CD4-positive, alpha-beta T cell treated with Interferon gamma for 1 hour (primary cell): Measurements from ENCODE around the gene UST.
"Not testable (repeated sequence)": the region's sequence is repeated elsewhere in the genome, so short reads cannot be mapped to it uniquely, and the experiment has no call there.

Source experiments
- DNase-seq: peaks from one replicate; pipeline ENCODE4 v3.0.0-alpha.2; 2020

The UST gene

DNA sequence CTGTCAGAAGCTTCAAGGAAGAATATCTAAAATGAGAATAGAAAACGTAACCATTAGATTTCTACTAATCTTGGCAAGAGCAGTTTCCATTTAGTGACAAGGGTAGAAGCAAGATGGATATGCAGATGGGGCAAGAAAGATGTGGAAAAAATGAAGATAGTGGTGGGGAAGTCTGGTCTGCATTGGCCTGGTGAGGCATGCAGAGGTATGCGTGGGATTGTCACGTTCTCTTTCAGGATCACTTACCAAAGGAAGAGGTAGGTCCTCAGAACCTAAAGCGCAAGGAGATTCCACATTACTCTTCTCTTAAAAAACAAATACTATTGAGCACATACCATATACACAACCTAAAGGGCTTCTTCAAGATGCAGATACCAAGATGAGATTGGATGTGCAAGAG is 238.7 kb downstream of the UST start:
- no peak for DNase-seq

GRCh38 chr6:148986608-148987007 is 239.8 kb downstream of the UST start:
- DNase-seq = no peak

GRCh38 chr6:148987982-148988381 is 241.2 kb downstream of the UST start:
- DNase-seq = no peak

GRCh38 chr6:148989585-148989984 is 242.8 kb downstream of the UST start:
- no peak for DNase-seq

- no peak for DNase-seq
These were observed 243.6 kb downstream of the UST start for GRCh38 chr6:148990403-148990802.

- DNase-seq = no peak
These were observed 250.0 kb downstream of the UST start for GRCh38 chr6:148996815-148997214.

DNA sequence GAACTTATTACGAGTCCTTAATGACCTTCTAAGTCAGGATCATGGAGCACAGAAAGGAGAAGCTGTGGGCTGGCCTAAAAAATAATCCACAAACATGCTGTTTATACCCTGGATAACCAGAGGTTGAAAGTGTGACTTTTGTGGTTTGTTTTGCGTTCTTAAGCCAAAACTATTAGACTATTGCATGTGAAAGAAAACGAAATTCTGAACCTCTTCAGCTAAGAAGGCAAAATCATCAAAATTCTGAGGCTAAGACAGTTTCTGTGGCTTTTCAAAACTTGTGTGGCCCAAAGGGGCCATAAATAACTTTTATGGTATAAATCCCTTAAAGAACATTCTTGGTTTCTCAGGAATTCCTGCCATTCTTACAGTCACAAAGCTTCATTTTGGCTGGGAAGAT is 251.0 kb downstream of the UST start:
- no peak for DNase-seq

DNA sequence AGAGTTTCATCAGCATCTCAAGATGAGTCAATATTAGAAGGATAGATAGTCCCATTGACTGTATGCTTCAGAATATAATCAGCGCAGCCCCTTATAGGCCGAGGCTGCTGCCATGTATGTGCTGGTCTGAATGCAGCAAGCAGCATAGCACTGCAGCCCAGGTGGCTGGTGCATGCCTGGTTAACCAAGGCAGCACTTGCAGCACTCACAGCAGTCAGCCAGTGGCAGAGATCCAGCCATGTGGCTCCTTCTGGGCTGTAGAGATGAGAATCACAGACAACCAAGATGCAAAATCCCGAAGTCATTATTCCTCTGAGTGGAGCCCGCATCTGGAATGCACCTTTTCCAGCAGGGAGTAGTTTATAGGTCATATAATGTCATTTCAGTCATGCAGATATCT is 251.9 kb downstream of the UST start:
- DNase-seq = no peak

DNA sequence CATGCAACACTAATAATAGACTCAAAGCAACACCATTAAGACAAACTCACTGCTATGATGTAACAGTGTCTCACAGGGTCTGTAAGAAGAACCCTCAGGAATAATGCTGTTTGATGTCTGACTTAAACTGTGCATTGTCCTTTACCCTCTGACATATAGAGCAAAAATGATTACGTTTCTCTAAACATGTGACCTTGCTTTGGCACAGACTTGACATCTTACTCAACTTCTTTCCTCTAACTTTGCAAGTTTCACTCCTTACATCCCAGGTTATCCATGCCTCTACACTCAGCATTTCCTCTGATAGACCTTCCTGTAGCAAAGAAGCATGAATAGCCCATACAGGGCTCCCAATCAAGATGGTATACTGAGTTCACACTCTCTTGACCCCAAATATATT is 252.7 kb downstream of the UST start:
- DNase-seq = no peak

- DNase-seq = no peak
These were observed 253.2 kb downstream of the UST start for GRCh38 chr6:148999929-149000468.

- no peak for DNase-seq
These were observed 254.6 kb downstream of the UST start for GRCh38 chr6:149001422-149001821.

- no peak for DNase-seq
These were observed 256.7 kb downstream of the UST start for GRCh38 chr6:149003560-149003959.

- DNase-seq = no peak
These were observed 257.8 kb downstream of the UST start for GRCh38 chr6:149004664-149005063.

GRCh38 chr6:149006236-149006635 is 259.4 kb downstream of the UST start:
- not testable (repeated sequence) for DNase-seq

DNA sequence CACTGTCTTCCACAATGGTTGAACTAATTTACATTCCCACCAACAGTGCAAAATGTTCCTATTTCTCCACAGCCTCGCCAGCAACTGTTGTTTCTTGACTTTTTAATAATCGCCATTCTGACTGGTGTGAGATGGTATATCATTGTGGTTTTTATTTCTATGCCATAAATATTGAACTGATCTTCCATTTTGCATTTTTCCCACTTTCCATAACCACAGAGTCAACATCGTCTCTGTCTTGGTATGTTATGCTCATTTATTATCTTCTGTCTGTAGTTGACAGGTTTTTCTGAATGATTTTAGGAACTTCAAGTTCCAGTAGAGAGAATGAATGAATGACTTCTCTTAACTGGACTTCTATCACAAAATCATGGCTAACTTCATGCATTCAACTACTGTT is 259.8 kb downstream of the UST start:
- DNase-seq = no peak

DNA sequence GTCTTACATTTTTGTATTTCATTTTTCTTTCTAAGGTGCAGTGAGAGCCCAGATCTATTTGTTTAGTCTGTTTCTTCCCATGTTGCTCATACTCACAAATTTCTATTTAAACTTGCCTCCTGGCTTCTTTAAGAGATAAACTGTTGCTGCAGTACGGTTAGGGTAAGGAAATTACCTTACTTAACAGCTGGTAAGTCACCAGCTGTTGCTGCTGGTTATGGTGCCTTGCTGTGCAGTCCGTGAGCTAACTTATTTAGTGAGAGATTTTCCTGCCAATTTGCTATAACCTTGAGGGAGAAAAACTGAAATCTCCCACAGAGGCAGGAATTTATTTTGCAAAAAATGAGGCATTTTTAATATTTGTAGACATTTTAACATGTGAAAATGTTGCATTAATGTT is 261.0 kb downstream of the UST start:
- DNase-seq = no peak

DNA sequence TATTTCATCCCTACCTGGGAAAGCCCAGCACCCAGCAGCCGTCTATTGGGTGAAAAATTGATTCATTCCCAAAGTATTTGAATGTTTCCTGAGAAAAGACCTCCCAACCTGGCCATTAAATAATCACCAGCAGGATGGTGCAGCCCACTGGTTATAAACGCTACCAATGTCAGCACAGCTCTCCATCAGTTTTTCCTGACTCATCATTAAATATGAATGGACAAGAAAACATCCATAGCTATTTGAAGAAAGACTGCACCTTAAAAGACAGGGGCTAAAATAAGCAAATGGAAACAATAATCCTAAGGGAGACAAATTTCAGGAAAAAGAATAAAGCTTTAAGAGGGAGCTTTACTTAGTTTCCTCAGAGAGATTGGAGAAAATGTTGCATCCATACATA is 261.9 kb downstream of the UST start:
- DNase-seq = no peak

GRCh38 chr6:149012040-149012545 is 265.3 kb downstream of the UST start:
- DNase-seq = no peak

- DNase-seq = no peak
These were observed 266.9 kb downstream of the UST start for GRCh38 chr6:149013586-149014344.

- DNase-seq = no peak
These were observed 268.1 kb downstream of the UST start for GRCh38 chr6:149014631-149015534.

DNA sequence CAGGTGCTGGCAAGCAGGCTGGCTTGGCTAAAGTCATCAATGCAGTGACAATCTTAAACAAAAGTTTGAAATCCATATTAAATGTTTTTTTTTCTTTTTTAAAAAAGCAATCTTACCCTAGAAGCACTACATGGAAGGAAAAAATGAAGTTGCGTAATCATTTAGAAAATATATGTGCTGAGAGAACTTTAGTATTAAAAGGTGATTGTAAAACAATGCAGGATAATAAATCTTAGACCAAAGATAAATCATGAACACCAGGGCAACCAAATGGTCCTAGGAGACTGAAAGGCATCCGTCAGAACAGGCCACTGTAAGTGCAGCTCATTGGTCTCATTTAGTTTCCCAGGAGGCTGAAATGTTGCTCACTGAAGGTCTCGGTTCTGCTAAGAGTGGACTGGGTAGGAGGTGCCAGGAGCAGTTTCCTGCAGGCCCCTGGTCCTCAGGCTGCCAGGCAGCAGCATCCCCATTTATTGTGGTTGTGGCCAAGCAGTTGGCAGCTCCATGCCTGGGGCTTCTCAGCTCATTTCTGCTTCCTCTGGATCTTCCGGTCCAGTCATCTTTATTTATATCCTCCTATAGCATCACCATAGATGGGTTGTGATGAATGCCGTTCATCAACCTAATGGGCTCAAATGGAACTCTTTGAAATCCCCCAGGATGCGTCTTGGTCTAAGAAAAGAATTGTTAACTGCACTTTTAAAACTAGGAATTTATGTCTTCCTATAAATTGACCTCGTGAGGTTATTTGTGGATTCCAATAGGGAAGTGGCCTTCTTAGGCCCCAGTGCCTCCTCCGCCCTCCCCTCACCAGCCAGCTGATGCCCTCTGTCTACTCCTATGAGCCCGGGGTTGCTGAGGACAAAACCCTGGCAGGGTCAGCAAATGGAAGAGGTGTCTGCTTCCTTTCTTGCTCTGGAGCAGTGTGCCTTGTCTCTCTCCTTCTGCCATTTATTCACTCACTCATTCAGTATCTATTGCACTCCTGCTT is 269.0 kb downstream of the UST start:
- no peak for DNase-seq

DNA sequence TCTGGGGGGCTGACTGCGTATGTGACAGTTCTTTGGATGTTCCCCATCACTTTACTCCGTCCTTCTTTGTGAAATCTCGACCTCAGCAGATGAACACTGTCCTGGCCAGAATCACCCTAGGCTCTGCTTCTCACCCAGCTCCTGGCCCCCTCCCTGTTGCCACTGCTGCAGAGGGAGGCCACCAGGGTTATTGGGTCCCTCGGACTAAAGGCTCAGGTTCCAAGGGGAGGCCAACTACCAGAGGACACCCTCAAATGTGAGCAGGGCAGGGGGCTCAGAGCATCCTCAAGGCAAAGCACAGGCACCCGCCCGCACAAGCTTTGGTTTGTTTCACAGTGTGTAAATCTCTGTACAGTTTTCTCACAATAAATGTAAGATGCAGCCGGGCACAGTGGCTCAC is 269.9 kb downstream of the UST start:
- DNase-seq = no peak
